ENCODE results near the gene CFAP141. TPM values are rescaled to one million over a fixed set of nuclear protein-coding genes. Genes with fewer than 3 reads are reported as not detected.

Gene CFAP141
- polyA plus RNA-seq, 1 donor (not counting 4 experiments of a cell fraction or from before 2014, with no cell fraction given): not detected

- Histone ChIP-seq H4K20me1 (ENCODE audit: control insufficient read depth, extremely low read depth, insufficient read depth, low read length) (no peaks in the 10 kb centered on the region), H3K9ac (ENCODE audit: control insufficient read depth, extremely low read depth, insufficient read depth, low read length) (no peak overlapping the region), H3K27me3 (ENCODE audit: control insufficient read depth, extremely low read depth, insufficient read depth, low read length) (no peaks in the 10 kb centered on the region), H3K9me1 (ENCODE audit: control insufficient read depth, extremely low read depth, insufficient read depth, low read length) (no peaks in the 10 kb centered on the region), H2AFZ (ENCODE audit: control insufficient read depth, low read length) (no peak overlapping the region), H3K36me3 (ENCODE audit: control insufficient read depth in 2 of 2, extremely low read depth in 1 of 2, insufficient read depth in 2 of 2, low read length in 2 of 2) (peaks cover 37 to 43% of the 10 kb centered on the region in 2 experiments), H3K4me2 (ENCODE audit: control insufficient read depth, extremely low read depth, insufficient read depth, low read depth, low read length) (no peak overlapping the region), H3K9me3 (ENCODE audit: control insufficient read depth, low read depth, low read length) (no peaks in the 10 kb centered on the region), H3K4me1 (ENCODE audit: control insufficient read depth, extremely low read depth, insufficient read depth, low read length) (no peaks in the 10 kb centered on the region), H3K27ac (ENCODE audit: control insufficient read depth, insufficient read depth, low read length) (no peak overlapping the region), H3K4me3 (ENCODE audit: control insufficient read depth in 2 of 3, extremely low read depth in 1 of 3, insufficient read depth in 2 of 3, low read depth in 1 of 3, low read length in 3 of 3) (no peak overlapping the region), H3K79me2 (ENCODE audit: control insufficient read depth, insufficient read depth, low read length) (peaks cover 29% of the 10 kb centered on the region)
- TF ChIP-seq CTCF (optimal IDR thresholded peaks at IDR 0.05 in 1 of 3, IDR thresholded peaks at IDR 0.05 in 1 of 3, conservative IDR thresholded peaks at IDR 0.05 in 1 of 3; ENCODE audit: extremely low read depth in 1 of 3, insufficient read depth in 2 of 3, low read length in 3 of 3) (no peak), EZH2 (IDR thresholded peaks at IDR 0.05; ENCODE audit: low read length) (no peak)
- DNase-seq (ENCODE audit: low read depth, low spot score) (no peak), FAIRE-seq (no peak)
- dilution Hi-C loops (cut with MboI; ENCODE audit: extremely low pct_ligation_motif_present, low sequenced_read_pairs): no loop called here
Observed at GRCh38 chr1:154241703-154242351, 35.7 kb upstream of the CFAP141 start.

- H3K27me3 ChIP-seq (ENCODE audit: control insufficient read depth, extremely low read depth, insufficient read depth, low read length): no peaks in the 10 kb centered on the region
- no peak for TF ChIP-seq CTCF (optimal IDR thresholded peaks at IDR 0.05 in 1 of 3, IDR thresholded peaks at IDR 0.05 in 1 of 3, conservative IDR thresholded peaks at IDR 0.05 in 1 of 3; ENCODE audit: extremely low read depth in 1 of 3, insufficient read depth in 2 of 3, low read length in 3 of 3)
- no peak for TF ChIP-seq EZH2 (IDR thresholded peaks at IDR 0.05; ENCODE audit: low read length)
- peaks cover 35 to 36% of the 10 kb centered on the region in 2 experiments for H3K36me3 ChIP-seq (ENCODE audit: control insufficient read depth in 2 of 2, extremely low read depth in 1 of 2, insufficient read depth in 2 of 2, low read length in 2 of 2)
- H3K9ac ChIP-seq (ENCODE audit: control insufficient read depth, extremely low read depth, insufficient read depth, low read length): no peak overlapping the region
- no peak overlapping the region for H3K4me3 ChIP-seq (ENCODE audit: control insufficient read depth in 2 of 3, extremely low read depth in 1 of 3, insufficient read depth in 2 of 3, low read depth in 1 of 3, low read length in 3 of 3)
- FAIRE-seq (no peak), DNase-seq (ENCODE audit: low read depth, low spot score) (no peak)
- dilution Hi-C loops (cut with MboI; ENCODE audit: extremely low pct_ligation_motif_present, low sequenced_read_pairs): no loop called here
- H3K4me1 ChIP-seq (ENCODE audit: control insufficient read depth, extremely low read depth, insufficient read depth, low read length): no peaks in the 10 kb centered on the region
- no peak overlapping the region for H3K4me2 ChIP-seq (ENCODE audit: control insufficient read depth, extremely low read depth, insufficient read depth, low read depth, low read length)
- H3K9me1 ChIP-seq (ENCODE audit: control insufficient read depth, extremely low read depth, insufficient read depth, low read length): no peaks in the 10 kb centered on the region
- H3K27ac ChIP-seq (ENCODE audit: control insufficient read depth, insufficient read depth, low read length): no peak overlapping the region
- no peaks in the 10 kb centered on the region for H4K20me1 ChIP-seq (ENCODE audit: control insufficient read depth, extremely low read depth, insufficient read depth, low read length)
- H3K9me3 ChIP-seq (ENCODE audit: control insufficient read depth, low read depth, low read length): no peaks in the 10 kb centered on the region
- peaks cover 41% of the 10 kb centered on the region for H3K79me2 ChIP-seq (ENCODE audit: control insufficient read depth, insufficient read depth, low read length)
- no peak overlapping the region for H2AFZ ChIP-seq (ENCODE audit: control insufficient read depth, low read length)
Observed at GRCh38 chr1:154240294-154240833, 34.2 kb upstream of the CFAP141 start.

Data from keratinocyte (primary cell).